ENCODE measurements around the gene CDK19. TPM values are rescaled to one million over a fixed set of nuclear protein-coding genes. Genes with fewer than 3 reads are reported as not detected.

The CDK19 gene
- total and polyA plus RNA-seq, 2 of the 4 experiments (the other 2 are of a cell fraction) = 6.0 to 6.8 TPM

- Histone ChIP-seq H2AK9ac (replicated peaks; ENCODE audit: low read depth, low read length, poor library complexity) (no peak overlapping the region), H3K9me3 (ENCODE audit: control insufficient read depth, insufficient read depth, low read length) (no peaks in the 10 kb centered on the region), H3K23ac (ENCODE audit: low read depth, low read length) (no peak overlapping the region), H3K56ac (ENCODE audit: extremely low read depth, insufficient read depth, low read length) (no peak overlapping the region), H3K27ac (ENCODE audit: insufficient read depth, low read length) (no peak overlapping the region), H3K4me1 (ENCODE audit: control insufficient read depth, insufficient read depth, low read length) (no peaks in the 10 kb centered on the region), H4K91ac (ENCODE audit: insufficient read depth, low read depth, low read length) (no peak overlapping the region), H2BK20ac (ENCODE audit: low read depth, low read length) (no peak overlapping the region), H2AK5ac (ENCODE audit: low read depth, low read length) (no peak overlapping the region), H3K18ac (ENCODE audit: low read depth, low read length) (no peak overlapping the region), H2AFZ (replicated peaks; ENCODE audit: low read length, poor library complexity) (no peak overlapping the region), H3K9ac (ENCODE audit: low read depth, low read length) (no peak overlapping the region), H4K8ac (ENCODE audit: low read depth in 2 of 2, low read length in 2 of 2) (no peak overlapping the region), H3K36me3 (ENCODE audit: control insufficient read depth, insufficient read depth, low read length) (no peaks in the 10 kb centered on the region), H2BK120ac (ENCODE audit: low read depth, low read length) (no peak overlapping the region), H3K4ac (ENCODE audit: low read depth, low read length) (no peak overlapping the region), H4K5ac (ENCODE audit: low read depth, low read length) (no peak overlapping the region), H3K14ac (replicated peaks; ENCODE audit: low read depth, low read length) (no peak overlapping the region), H2BK5ac (ENCODE audit: low read depth, low read length, poor library complexity, severe bottlenecking) (no peak overlapping the region), H3K79me1 (ENCODE audit: low read depth in 1 of 2, low read length in 2 of 2) (no peaks in the 10 kb centered on the region), H3K9me1 (ENCODE audit: insufficient read depth, low read length) (no peaks in the 10 kb centered on the region), H3K27me3 (ENCODE audit: control insufficient read depth, insufficient read depth, low read length) (no peaks in the 10 kb centered on the region), H4K20me1 (ENCODE audit: insufficient read depth, low read length) (no peaks in the 10 kb centered on the region), H2BK15ac (ENCODE audit: low read depth, low read length) (no peak overlapping the region), H3K4me3 (ENCODE audit: insufficient read depth, low read depth, low read length) (no peak overlapping the region), H3K4me2 (ENCODE audit: low read depth, low read length) (no peak overlapping the region)
- in situ Hi-C loops (cut with MboI; ENCODE audit: low sequenced_read_pairs) = no loop called here
- ChIA-PET POLR2A (ENCODE audit: unreplicated experiment) (no interaction called here), CTCF (interaction anchor here (0.5 kb wide), 1 partner anchor 48 kb away, joined by 4 read pairs; no protein-coding TSS in a partner anchor)
- no peak for ATAC-seq (ENCODE audit: low read depth)
- no TSS peak for BruUV-seq (replicated peaks)
- dilution Hi-C loops (cut with HindIII; ENCODE audit: low sequenced_read_pairs, unreplicated experiment) = no loop called here
- DNase-seq = no peak
- TF ChIP-seq ELK1 (IDR thresholded peaks at IDR 0.05; ENCODE audit: borderline replicate concordance, low read depth, low read length) (no peak), CEBPB (IDR thresholded peaks at IDR 0.05; ENCODE audit: low read depth, low read length) (no peak), MXI1 (IDR thresholded peaks at IDR 0.05; ENCODE audit: borderline replicate concordance, low read depth, low read length) (no peak)
- TF ChIP-seq, protein P1, sequence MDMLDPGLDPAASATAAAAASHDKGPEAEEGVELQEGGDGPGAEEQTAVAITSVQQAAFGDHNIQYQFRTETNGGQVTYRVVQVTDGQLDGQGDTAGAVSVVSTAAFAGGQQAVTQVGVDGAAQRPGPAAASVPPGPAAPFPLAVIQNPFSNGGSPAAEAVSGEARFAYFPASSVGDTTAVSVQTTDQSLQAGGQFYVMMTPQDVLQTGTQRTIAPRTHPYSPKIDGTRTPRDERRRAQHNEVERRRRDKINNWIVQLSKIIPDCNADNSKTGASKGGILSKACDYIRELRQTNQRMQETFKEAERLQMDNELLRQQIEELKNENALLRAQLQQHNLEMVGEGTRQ (IDR thresholded peaks at IDR 0.05; ENCODE audit: low read depth, low read length) = no peak
- 100% methylated on average over 1 of the region's 5 CpGs; no CpG with 5 or more reads in 1 of the 2 experiments for WGBS, 2 experiments (ENCODE audit: extremely low coverage in 2 of 2, insufficient read length in 1 of 2)
- intact Hi-C loops (cut with micrococcal nuclease) = no loop called here
Measured at GRCh38 chr6:110853754-110854477, 38.6 kb upstream of the CDK19 start.

All from IMR-90 (cell line).